Kidney (tissue), 14 donors: ENCODE data around the gene HEPACAM2. TPM values are rescaled to one million over a fixed set of nuclear protein-coding genes. Genes with fewer than 3 reads are reported as not detected.

ENCODE experiments used
- DNase-seq, 5 donors: peaks; one replicate each; pipeline ENCODE4 v3.0.0-alpha.2; 2013 to 2020
- FAIRE-seq: peaks from 2 replicates; lab custom pipeline; 2012; peaks lifted over from hg19 to GRCh38; lab: Jason Lieb, UNC
- H3K27ac ChIP-seq, 2 donors: one replicate each; pipeline ENCODE4 v1.7.0; 2013; ENCODE audit warnings: low read depth in 2 of 2, low read length in 2 of 2, inconsistent platforms in 1 of 2
- H3K27me3 ChIP-seq: one replicate; pipeline ENCODE4 v1.7.1; 2013; ENCODE audit warnings: low read length, inconsistent platforms; ENCODE audit not compliant: control insufficient read depth, insufficient read depth
- H3K36me3 ChIP-seq, 3 donors: one replicate each; pipeline versions ENCODE4 v1.7.0 to v1.7.1; 2013; ENCODE audit warnings: low read length in 3 of 3, control low read depth in 1 of 3, inconsistent platforms in 1 of 3; ENCODE audit not compliant: insufficient read depth in 3 of 3, control insufficient read depth in 2 of 3
- H3K4me1 ChIP-seq, 3 donors: one replicate each; pipeline versions ENCODE4 v1.7.0 to v1.7.1; 2013; ENCODE audit warnings: low read length in 3 of 3, inconsistent platforms in 1 of 3, low read depth in 1 of 3; ENCODE audit not compliant: control insufficient read depth in 2 of 3, insufficient read depth in 2 of 3
- H3K4me3 ChIP-seq, 3 donors: one replicate each; pipeline versions ENCODE4 v1.7.0 to v1.8.1; 2013; ENCODE audit warnings: low read length in 3 of 3, control low read depth in 1 of 3, inconsistent platforms in 1 of 3
- H3K9ac ChIP-seq, 3 donors: one replicate each; pipeline versions ENCODE4 v1.7.0 to v1.7.1; 2013; ENCODE audit warnings: low read length in 3 of 3, control low read depth in 1 of 3, inconsistent platforms in 1 of 3
- H3K9me3 ChIP-seq, 3 donors: one replicate each; pipeline versions ENCODE4 v1.7.0 to v1.7.1; 2013; ENCODE audit warnings: low read length in 3 of 3, control low read depth in 1 of 3, inconsistent platforms in 1 of 3; ENCODE audit not compliant: control insufficient read depth in 2 of 3, insufficient read depth in 1 of 3
- intact Hi-C: fragments of 100-400 bp; cut with DNase I; formaldehyde crosslinking; loops from one replicate; pipeline ENCODE4 v1.11.1; 2022
- polyA plus RNA-seq: library from polyadenylated mRNA; stranded (reverse); fragments of 350-450 nt; fragmentation: Illumina TruSeq; extraction: RNeasy Lipid Tissue Mini Kit (QIAGEN cat#74804); gene quantifications from one replicate; pipeline ENCODE4 v1.2.3, GENCODE V29; 2014; ENCODE audit warnings: low read depth, low replicate concordance; ENCODE audit not compliant: insufficient read depth
- total RNA-seq: library from RNA; stranded (reverse); fragmentation: NEBNext Ultra II Directional; extraction: Animal tissue kit (Norgen Biotek cat#: 25700); gene quantifications from one replicate; pipeline ENCODE4 v1.2.1, GENCODE V29; 2021
- TF ChIP-seq, protein P1 (sequence below): IDR thresholded peaks from 3 replicates; pipeline ENCODE4 v1.5.1; 2012; ENCODE audit warnings: mild to moderate bottlenecking, moderate library complexity, borderline replicate concordance; ENCODE audit not compliant: insufficient read depth; ENCODE audit errors: extremely low read depth
- donor health status: control.
- donor health status: control.
- donor health status: control.
- donor health status: control.
- donor health status: control.
- donor health status: DM: yes; HTN: yes; CAD: no.
- donor health status: Normal renal cell carcinoma (clear cell type).

The HEPACAM2 gene
- total and polyA plus RNA-seq, 2 donors from 2014 or later = 2.5 to 15.1 TPM

DNA sequence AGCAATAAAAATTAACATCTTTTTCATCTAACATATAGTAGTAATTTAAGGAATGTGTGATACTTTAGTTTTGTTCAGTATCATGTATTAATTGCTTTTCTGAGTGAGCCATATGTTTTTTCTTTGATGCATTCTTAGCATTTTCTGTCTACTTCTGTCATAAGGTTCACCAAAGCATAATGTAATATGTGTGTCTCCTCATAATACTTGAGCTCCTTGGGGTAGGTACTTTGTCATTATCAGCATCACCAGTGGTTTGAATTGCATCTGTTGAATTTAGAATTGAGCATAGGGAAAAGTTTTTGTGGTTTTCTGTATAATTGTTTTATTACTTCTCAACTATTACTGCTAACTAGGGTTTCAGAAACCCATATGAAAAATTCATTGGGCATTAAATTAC lies 32.4 kb upstream of the HEPACAM2 start:
- Histone ChIP-seq H3K36me3 (peaks cover 0 to 4% (median 0%) of the 10 kb centered on the region in 3 donors), H3K27me3 (no peaks in the 10 kb centered on the region), H3K4me1 (no peaks in the 10 kb centered on the region), H3K4me3 (no peak overlapping the region), H3K27ac (no peak overlapping the region), H3K9ac (no peak overlapping the region), H3K9me3 (no peaks in the 10 kb centered on the region)
- intact Hi-C loops = no loop called here
- no peak for FAIRE-seq
- no peak for DNase-seq
- TF ChIP-seq, protein P1, sequence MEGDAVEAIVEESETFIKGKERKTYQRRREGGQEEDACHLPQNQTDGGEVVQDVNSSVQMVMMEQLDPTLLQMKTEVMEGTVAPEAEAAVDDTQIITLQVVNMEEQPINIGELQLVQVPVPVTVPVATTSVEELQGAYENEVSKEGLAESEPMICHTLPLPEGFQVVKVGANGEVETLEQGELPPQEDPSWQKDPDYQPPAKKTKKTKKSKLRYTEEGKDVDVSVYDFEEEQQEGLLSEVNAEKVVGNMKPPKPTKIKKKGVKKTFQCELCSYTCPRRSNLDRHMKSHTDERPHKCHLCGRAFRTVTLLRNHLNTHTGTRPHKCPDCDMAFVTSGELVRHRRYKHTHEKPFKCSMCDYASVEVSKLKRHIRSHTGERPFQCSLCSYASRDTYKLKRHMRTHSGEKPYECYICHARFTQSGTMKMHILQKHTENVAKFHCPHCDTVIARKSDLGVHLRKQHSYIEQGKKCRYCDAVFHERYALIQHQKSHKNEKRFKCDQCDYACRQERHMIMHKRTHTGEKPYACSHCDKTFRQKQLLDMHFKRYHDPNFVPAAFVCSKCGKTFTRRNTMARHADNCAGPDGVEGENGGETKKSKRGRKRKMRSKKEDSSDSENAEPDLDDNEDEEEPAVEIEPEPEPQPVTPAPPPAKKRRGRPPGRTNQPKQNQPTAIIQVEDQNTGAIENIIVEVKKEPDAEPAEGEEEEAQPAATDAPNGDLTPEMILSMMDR = no peak

DNA sequence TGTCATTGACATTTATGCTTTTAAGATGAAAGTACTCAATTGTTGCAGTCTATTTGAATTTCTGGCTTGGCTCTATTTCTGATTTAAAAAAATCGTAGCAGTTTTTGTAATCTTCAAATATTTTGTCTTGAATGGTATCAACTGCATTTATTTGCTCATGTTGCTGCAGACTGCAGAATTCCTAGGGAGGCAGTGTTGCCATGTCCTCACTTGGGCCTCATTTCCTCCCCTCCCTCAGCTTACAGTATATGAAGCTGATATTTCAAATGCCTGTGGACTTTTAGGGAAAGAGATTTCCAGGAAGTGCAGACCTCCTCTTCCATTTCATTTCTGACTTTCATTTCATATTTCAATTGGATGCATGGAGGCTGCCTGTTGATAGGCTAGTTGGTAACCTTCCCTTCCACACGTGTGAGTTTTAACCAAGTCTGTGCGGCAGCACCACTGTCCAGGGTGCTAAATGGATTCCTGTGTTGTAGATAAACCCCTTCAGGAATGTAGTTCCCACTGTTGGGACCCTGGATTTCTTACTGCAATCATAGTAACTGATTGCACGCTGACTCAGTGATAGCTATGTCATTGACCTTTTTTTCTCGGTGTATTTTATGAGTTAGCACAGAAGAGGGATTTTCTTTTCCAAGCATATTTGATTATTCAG lies 23.4 kb upstream of the HEPACAM2 start:
- no peak overlapping the region for H3K27ac ChIP-seq
- no peaks in the 10 kb centered on the region for H3K27me3 ChIP-seq
- no peaks in the 10 kb centered on the region for H3K4me1 ChIP-seq
- H3K9ac ChIP-seq = no peak overlapping the region
- H3K4me3 ChIP-seq = no peak overlapping the region
- H3K9me3 ChIP-seq = no peaks in the 10 kb centered on the region
- no peaks in the 10 kb centered on the region for H3K36me3 ChIP-seq
- DNase-seq (peak in 1 of 5 donors; percentile 18), FAIRE-seq (no peak)
- intact Hi-C loops = no loop called here
- TF ChIP-seq, protein P1 = no peak

DNA sequence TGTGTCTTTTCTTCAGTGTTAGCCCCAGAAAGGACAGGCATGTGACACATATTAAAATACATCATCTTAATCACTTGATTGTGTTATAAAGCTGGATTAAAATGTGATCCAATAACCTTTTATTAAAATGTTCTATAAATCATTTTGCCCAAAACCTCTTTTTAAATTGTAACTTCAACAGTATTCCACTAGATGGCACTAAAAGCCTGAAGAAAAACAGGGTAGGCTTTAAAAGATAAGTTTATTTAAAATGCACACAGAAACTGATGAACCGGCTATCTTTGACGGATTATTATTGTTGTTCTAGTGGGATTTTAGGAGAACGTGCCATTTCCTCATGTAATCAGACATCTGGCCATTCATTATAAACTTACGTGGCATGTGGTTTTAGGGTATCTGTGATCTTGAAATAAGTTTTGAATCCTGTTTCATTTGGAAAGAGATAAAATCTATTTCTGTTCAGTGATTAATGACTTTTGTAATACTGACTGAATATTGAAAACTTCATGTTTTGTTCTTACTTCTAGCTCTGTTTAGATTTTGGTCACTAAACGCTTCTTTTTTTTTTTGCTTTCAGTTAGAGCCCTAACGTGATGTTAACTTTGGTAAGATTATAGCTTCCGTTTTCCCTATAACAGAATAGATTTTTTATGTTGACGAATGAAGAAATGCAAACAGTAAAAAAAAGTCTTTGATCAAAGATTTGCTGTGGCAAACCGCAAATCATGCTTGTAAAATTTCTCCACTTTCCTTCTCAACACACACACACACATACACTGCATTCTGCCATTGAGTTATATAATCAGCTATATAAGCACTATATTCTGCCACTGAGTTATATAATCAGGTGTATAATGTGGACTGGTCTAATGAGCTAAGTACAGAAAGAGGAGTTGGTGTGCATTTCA lies 19.5 kb upstream of the HEPACAM2 start:
- Histone ChIP-seq H3K4me3 (no peak overlapping the region), H3K9ac (no peak overlapping the region), H3K27ac (no peak overlapping the region), H3K27me3 (no peaks in the 10 kb centered on the region), H3K4me1 (no peaks in the 10 kb centered on the region), H3K36me3 (no peaks in the 10 kb centered on the region), H3K9me3 (no peaks in the 10 kb centered on the region)
- TF ChIP-seq, protein P1 = peak; percentile 35
- peak; percentile 58 for FAIRE-seq
- intact Hi-C loops = no loop called here
- DNase-seq = peak in 2 of 5 donors; percentile 29 to 36
